IPS DF 4.7 (cell line): ENCODE results near the gene PTDSS2.
"Not testable (repeated sequence)": the region's sequence is repeated elsewhere in the genome, so short reads cannot be mapped to it uniquely, and the experiment has no call there.

ENCODE experiments used
- DNase-seq: peaks from one replicate; pipeline ENCODE4 v3.0.0-alpha.2; 2013; ENCODE audit warnings: low spot score; ENCODE audit errors: extremely low read depth

The PTDSS2 gene

GRCh38 chr11:504994-505344 is 54.9 kb downstream of the PTDSS2 start:
- DNase-seq, result no peak

- DNase-seq, result peak; percentile 84
Measured at GRCh38 chr11:506238-506994, 56.3 kb downstream of the PTDSS2 start.

- no peak for DNase-seq
Measured at GRCh38 chr11:506995-507726, 57.1 kb downstream of the PTDSS2 start, which contains the start of gene RNH1. Gene RNH1 (minus strand): TSS chr11:507242. CDS start chr11:502162, 5,080 bp downstream.

- DNase-seq, result no peak
Measured at GRCh38 chr11:507727-508515, 57.8 kb downstream of the PTDSS2 start.

GRCh38 chr11:508956-509355 is 58.9 kb downstream of the PTDSS2 start:
- DNase-seq, result no peak

GRCh38 chr11:512761-513595 is 62.9 kb downstream of the PTDSS2 start:
- DNase-seq, result no peak

GRCh38 chr11:514606-515005 is 64.5 kb downstream of the PTDSS2 start:
- DNase-seq, result no peak

GRCh38 chr11:515131-515530 is 65.1 kb downstream of the PTDSS2 start:
- no peak for DNase-seq

- DNase-seq, result no peak
Measured at GRCh38 chr11:516400-516799, 66.3 kb downstream of the PTDSS2 start.

- not testable (repeated sequence) for DNase-seq
Measured at GRCh38 chr11:516918-517685, 67.0 kb downstream of the PTDSS2 start.

GRCh38 chr11:518463-519202 is 68.6 kb downstream of the PTDSS2 start:
- no peak for DNase-seq

GRCh38 chr11:520428-521176 is 70.5 kb downstream of the PTDSS2 start:
- DNase-seq, result no peak

- DNase-seq, result no peak
Measured at GRCh38 chr11:521177-521688, 71.2 kb downstream of the PTDSS2 start.

- DNase-seq, result no peak
Measured at GRCh38 chr11:526192-526591, 76.1 kb downstream of the PTDSS2 start.

GRCh38 chr11:528166-528814 is 78.2 kb downstream of the PTDSS2 start:
- DNase-seq, result no peak

GRCh38 chr11:528815-529727 is 79.0 kb downstream of the PTDSS2 start:
- no peak for DNase-seq

GRCh38 chr11:529728-530411 is 79.8 kb downstream of the PTDSS2 start:
- no peak for DNase-seq
